ENCODE measurements around the gene CYTH3.
"Not testable (repeated sequence)": the region's sequence is repeated elsewhere in the genome, so short reads cannot be mapped to it uniquely, and the experiment has no call there.

Gene CYTH3

GRCh38 chr7:6256677-6257535, 15.5 kb downstream of the CYTH3 start:
- DNase-seq, result no peak

- no peak for DNase-seq
Observed at GRCh38 chr7:6256109-6256483, 16.3 kb downstream of the CYTH3 start.

- DNase-seq, result no peak
Observed at GRCh38 chr7:6254866-6255265, 17.6 kb downstream of the CYTH3 start.

- DNase-seq, result no peak
Observed at GRCh38 chr7:6252748-6253147, 19.7 kb downstream of the CYTH3 start.

- no peak for DNase-seq
Observed at GRCh38 chr7:6252341-6252746, 20.1 kb downstream of the CYTH3 start.

GRCh38 chr7:6251653-6252052, 20.8 kb downstream of the CYTH3 start:
- DNase-seq, result no peak

- DNase-seq, result no peak
Observed at GRCh38 chr7:6250364-6250833, 22.0 kb downstream of the CYTH3 start.

- no peak for DNase-seq
Observed at GRCh38 chr7:6249043-6249442, 23.4 kb downstream of the CYTH3 start.

- DNase-seq, result no peak
Observed at GRCh38 chr7:6248581-6248980, 23.8 kb downstream of the CYTH3 start.

GRCh38 chr7:6246251-6246917, 26.0 kb downstream of the CYTH3 start:
- DNase-seq, result no peak

GRCh38 chr7:6244021-6244420, 28.4 kb downstream of the CYTH3 start:
- DNase-seq, result no peak

GRCh38 chr7:6243168-6243567, 29.3 kb downstream of the CYTH3 start:
- no peak for DNase-seq

GRCh38 chr7:6242561-6242960, 29.9 kb downstream of the CYTH3 start:
- DNase-seq, result no peak

- no peak for DNase-seq
Observed at GRCh38 chr7:6241607-6241973, 30.8 kb downstream of the CYTH3 start.

- no peak for DNase-seq
Observed at GRCh38 chr7:6238309-6238925, 34.0 kb downstream of the CYTH3 start.

- DNase-seq, result no peak
Observed at GRCh38 chr7:6237730-6238129, 34.7 kb downstream of the CYTH3 start.

GRCh38 chr7:6237011-6237410, 35.4 kb downstream of the CYTH3 start:
- DNase-seq, result no peak

GRCh38 chr7:6235029-6235871, 37.2 kb downstream of the CYTH3 start:
- no peak for DNase-seq

- no peak for DNase-seq
Observed at GRCh38 chr7:6234384-6234783, 38.0 kb downstream of the CYTH3 start.

GRCh38 chr7:6232534-6232933, 39.9 kb downstream of the CYTH3 start:
- no peak for DNase-seq

GRCh38 chr7:6232116-6232515, 40.3 kb downstream of the CYTH3 start:
- no peak for DNase-seq

GRCh38 chr7:6231184-6231583, 41.2 kb downstream of the CYTH3 start:
- DNase-seq, result no peak

GRCh38 chr7:6229284-6229683, 43.1 kb downstream of the CYTH3 start:
- DNase-seq, result not testable (repeated sequence)
